K562 (cell line): ENCODE results near the gene LDLRAD3. TPM values are rescaled to one million over a fixed set of nuclear protein-coding genes. Genes with fewer than 3 reads are reported as not detected.

ENCODE experiments used
- DMBX1 ChIP-seq: fragments of 250-450 bp; sonication (Bioruptor Pico); IDR thresholded peaks from 2 replicates; pipeline ENCODE4 v1.8.0; 2022; ENCODE audit warnings: inconsistent platforms, mild to moderate bottlenecking, moderate library complexity, borderline replicate concordance
- HDAC1 ChIP-seq, 2 experiments: fragments of 450-650 bp; IDR thresholded peaks; 2 replicates each; pipeline ENCODE4 v1.6.1; 2016 to 2017; ENCODE audit warnings: inconsistent platforms in 1 of 2, mild to moderate bottlenecking in 1 of 2, moderate library complexity in 1 of 2
- HMGN3 ChIP-seq: IDR thresholded peaks from 2 replicates; pipeline ENCODE4 v1.6.1; 2011; ENCODE audit warnings: borderline replicate concordance, low read depth, mild to moderate bottlenecking, mixed read lengths, low read length; ENCODE audit not compliant: insufficient read length; ENCODE audit errors: extremely low read depth
- KHSRP ChIP-seq: fragments of 450-650 bp; IDR thresholded peaks from 2 replicates; pipeline ENCODE4 v1.6.1; 2017
- NFXL1 ChIP-seq: fragments of 450-650 bp; formaldehyde crosslinking; IDR thresholded peaks from 2 replicates; pipeline ENCODE4 v1.4.0; 2021; ENCODE audit warnings: mild to moderate bottlenecking
- NR2C1 ChIP-seq, 2 experiments: fragments of 450-650 bp; IDR thresholded peaks; 2 replicates each; pipeline ENCODE4 v1.6.1; 2017; ENCODE audit warnings: mild to moderate bottlenecking in 2 of 2, antibody characterized with exemption in 1 of 2, inconsistent platforms in 1 of 2, missing compliant biosample characterization in 1 of 2, missing genetic modification characterization in 1 of 2
- PCBP2 ChIP-seq: fragments of 200-400 bp; formaldehyde crosslinking; IDR thresholded peaks from 2 replicates; pipeline ENCODE4 v1.6.1; 2018; ENCODE audit warnings: low read length, low read depth, mild to moderate bottlenecking, moderate library complexity; ENCODE audit not compliant: poor library complexity, severe bottlenecking
- SREBF2 ChIP-seq: sonication (generic); formaldehyde crosslinking; IDR thresholded peaks from 2 replicates; pipeline ENCODE4 v1.4.0; 2020; ENCODE audit warnings: mild to moderate bottlenecking, missing genetic modification reagents
- ZFP1 ChIP-seq: fragments of 450-650 bp; formaldehyde crosslinking; IDR thresholded peaks from 2 replicates; pipeline ENCODE4 v1.4.0; 2020; ENCODE audit warnings: mild to moderate bottlenecking, mixed read lengths
- ZNF431 ChIP-seq: sonication (generic); formaldehyde crosslinking; IDR thresholded peaks from 2 replicates; pipeline ENCODE4 v1.8.0; 2022; ENCODE audit warnings: mild to moderate bottlenecking, missing genetic modification reagents
- ZNF584 ChIP-seq: fragments of 200-800 bp; sonication (Bioruptor generic); IDR thresholded peaks from 2 replicates; pipeline ENCODE4 v1.6.1; 2016; ENCODE audit warnings: low read depth, mild to moderate bottlenecking, missing genetic modification characterization, missing compliant biosample characterization
- ZNF695 ChIP-seq: fragments of 450-650 bp; formaldehyde crosslinking; IDR thresholded peaks from 2 replicates; pipeline ENCODE4 v1.4.0; 2020; ENCODE audit warnings: mild to moderate bottlenecking, moderate library complexity
- ZNF766 ChIP-seq: fragments of 200-800 bp; sonication (Bioruptor generic); conservative IDR thresholded peaks from 2 replicates; pipeline ENCODE4 v1.6.1; 2016; ENCODE audit warnings: missing genetic modification characterization, missing compliant biosample characterization
- polyA plus RNA-seq, 8 experiments: library from polyadenylated mRNA; depleted of rRNA in 4 of 8; stranded (reverse) in 5 of 8; unstranded in 3 of 8; fragments of >200 nt; fragmentation: Nextera tagmentation in 2 of 8; fragmentation: Illumina TruSeq in 1 of 8; extraction: Ambion mirVana in 2 of 8; extraction: Trizol in 1 of 8; gene quantifications; 2 replicates each; pipeline versions ENCODE4 v1.2.1 to v1.2.3, GENCODE V29; 2011 to 2014; ENCODE audit warnings: inconsistent platforms in 1 of 8, missing spikeins in 1 of 8
- total RNA-seq, 7 experiments: library from RNA; depleted of rRNA in 6 of 7; stranded (reverse); fragments of >200 nt in 6 of 7; fragmentation: Illumina TruSeq in 2 of 7; extraction: Trizol in 2 of 7; gene quantifications; 2 replicates each; pipeline versions ENCODE4 v1.2.1 to v1.2.3, GENCODE V29; 2011 to 2021; ENCODE audit warnings: low replicate concordance in 1 of 7
- TF ChIP-seq, protein P1 (sequence below): fragments of 250-450 bp; sonication (Bioruptor Pico); IDR thresholded peaks from 2 replicates; pipeline ENCODE4 v1.9.0; 2021; ENCODE audit warnings: mild to moderate bottlenecking
- TF ChIP-seq, protein P2 (sequence below): fragments of 250-450 bp; sonication (Bioruptor Pico); IDR thresholded peaks from 2 replicates; pipeline ENCODE4 v1.8.0; 2021; ENCODE audit warnings: moderate library complexity, mild to moderate bottlenecking, inconsistent platforms
- TF ChIP-seq, protein P3 (sequence below), 2 experiments: fragments of 450-650 bp; IDR thresholded peaks; 2 replicates each; pipeline ENCODE4 v1.6.1; 2018; ENCODE audit warnings: mild to moderate bottlenecking in 2 of 2, low read depth in 1 of 2; ENCODE audit not compliant: partially characterized antibody in 2 of 2
- TF ChIP-seq, protein P4 (sequence below), 3 experiments: IDR thresholded peaks in 2 of 3; conservative IDR thresholded peaks in 1 of 3; 2 replicates each; pipeline ENCODE4 v1.5.1; 2011 to 2012; ENCODE audit warnings: low read length in 3 of 3, mild to moderate bottlenecking in 3 of 3, control low read depth in 2 of 3, improper control_type of control experiment in 1 of 3, inconsistent platforms in 1 of 3, low read depth in 1 of 3, mixed read lengths in 1 of 3, moderate library complexity in 1 of 3; ENCODE audit not compliant: insufficient read depth in 2 of 3
- TF ChIP-seq, protein P5 (sequence below), 2 experiments: IDR thresholded peaks; 2 replicates each; pipeline ENCODE4 v1.6.1; 2011; ENCODE audit warnings: borderline replicate concordance in 1 of 2, control low read depth in 1 of 2, low read depth in 1 of 2, low read length in 1 of 2, mild to moderate bottlenecking in 1 of 2, mixed read lengths in 1 of 2, moderate library complexity in 1 of 2; ENCODE audit not compliant: insufficient read depth in 1 of 2, insufficient read length in 1 of 2, poor library complexity in 1 of 2, severe bottlenecking in 1 of 2; ENCODE audit errors: extremely low read depth in 1 of 2

Gene LDLRAD3
- total and polyA plus RNA-seq, 9 of the 15 experiments (the other 6 are each of a cell fraction or from before 2014, with no cell fraction given), result 0.73 to 7.2 (median 3.5) TPM

DNA sequence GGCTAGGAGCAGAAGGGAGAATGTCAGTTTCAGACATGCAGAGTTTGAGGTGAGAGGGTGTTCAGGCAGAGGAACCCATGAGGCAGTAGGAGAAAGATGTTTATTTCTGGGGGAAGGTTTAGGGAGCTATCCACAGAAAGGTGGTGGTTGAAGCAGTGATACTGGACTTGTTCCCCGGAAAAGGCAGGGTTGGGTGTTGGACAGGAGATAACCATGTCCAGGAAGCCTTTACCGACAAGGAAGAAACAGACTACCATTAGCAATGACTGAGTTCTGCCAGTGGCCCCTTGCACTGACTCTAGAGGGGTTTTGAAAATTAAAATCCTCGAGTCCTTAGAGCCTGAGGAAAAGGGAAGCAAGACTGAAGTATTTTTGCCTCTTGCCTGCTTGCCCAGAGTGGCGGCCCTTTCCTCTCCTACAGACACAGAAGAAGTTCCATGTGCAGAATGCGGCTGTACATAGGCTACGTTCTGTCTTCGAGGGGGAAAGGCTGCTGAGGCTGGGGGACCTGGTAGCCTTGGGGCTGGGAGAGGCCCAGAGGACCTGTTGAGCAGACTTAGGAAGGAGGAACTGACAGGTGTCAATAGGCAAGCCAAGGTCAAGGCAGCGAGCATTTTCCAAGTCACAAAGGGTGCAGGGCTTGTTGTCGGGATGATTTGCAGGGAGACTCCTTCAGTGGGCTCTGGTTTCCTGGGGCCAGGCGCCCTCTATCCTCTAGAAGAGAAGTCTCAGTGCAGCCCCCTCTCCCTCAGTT lies 146.7 kb downstream of the LDLRAD3 start (continued):
- TF ChIP-seq NR2C1 (IDR thresholded peaks at IDR 0.05), result no peak
- TF ChIP-seq NR2C1 (tag; IDR thresholded peaks at IDR 0.05), result 0 out of 2 replicates have a peak, but pooled peaks have one; percentile 29
- TF ChIP-seq ZNF584 (CRISPR knock-in tag), result peak; percentile 74; the same call in 1 of the 2 replicates
- TF ChIP-seq HDAC1 (IDR thresholded peaks at IDR 0.05), result no peak
- no peak for TF ChIP-seq SREBF2 (CRISPR knock-in tag)
- no peak for TF ChIP-seq KHSRP
- no peak for TF ChIP-seq PCBP2
- TF ChIP-seq, protein P1, sequence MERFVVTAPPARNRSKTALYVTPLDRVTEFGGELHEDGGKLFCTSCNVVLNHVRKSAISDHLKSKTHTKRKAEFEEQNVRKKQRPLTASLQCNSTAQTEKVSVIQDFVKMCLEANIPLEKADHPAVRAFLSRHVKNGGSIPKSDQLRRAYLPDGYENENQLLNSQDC (CRISPR knock-in tag), result no peak
- TF ChIP-seq NFXL1 (CRISPR knock-in tag), result peak; percentile 65; the same call in 1 of the 2 replicates
- TF ChIP-seq, protein P2, sequence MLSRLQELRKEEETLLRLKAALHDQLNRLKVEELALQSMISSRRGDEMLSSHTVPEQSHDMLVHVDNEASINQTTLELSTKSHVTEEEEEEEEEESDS, result no peak
- TF ChIP-seq, protein P3, sequence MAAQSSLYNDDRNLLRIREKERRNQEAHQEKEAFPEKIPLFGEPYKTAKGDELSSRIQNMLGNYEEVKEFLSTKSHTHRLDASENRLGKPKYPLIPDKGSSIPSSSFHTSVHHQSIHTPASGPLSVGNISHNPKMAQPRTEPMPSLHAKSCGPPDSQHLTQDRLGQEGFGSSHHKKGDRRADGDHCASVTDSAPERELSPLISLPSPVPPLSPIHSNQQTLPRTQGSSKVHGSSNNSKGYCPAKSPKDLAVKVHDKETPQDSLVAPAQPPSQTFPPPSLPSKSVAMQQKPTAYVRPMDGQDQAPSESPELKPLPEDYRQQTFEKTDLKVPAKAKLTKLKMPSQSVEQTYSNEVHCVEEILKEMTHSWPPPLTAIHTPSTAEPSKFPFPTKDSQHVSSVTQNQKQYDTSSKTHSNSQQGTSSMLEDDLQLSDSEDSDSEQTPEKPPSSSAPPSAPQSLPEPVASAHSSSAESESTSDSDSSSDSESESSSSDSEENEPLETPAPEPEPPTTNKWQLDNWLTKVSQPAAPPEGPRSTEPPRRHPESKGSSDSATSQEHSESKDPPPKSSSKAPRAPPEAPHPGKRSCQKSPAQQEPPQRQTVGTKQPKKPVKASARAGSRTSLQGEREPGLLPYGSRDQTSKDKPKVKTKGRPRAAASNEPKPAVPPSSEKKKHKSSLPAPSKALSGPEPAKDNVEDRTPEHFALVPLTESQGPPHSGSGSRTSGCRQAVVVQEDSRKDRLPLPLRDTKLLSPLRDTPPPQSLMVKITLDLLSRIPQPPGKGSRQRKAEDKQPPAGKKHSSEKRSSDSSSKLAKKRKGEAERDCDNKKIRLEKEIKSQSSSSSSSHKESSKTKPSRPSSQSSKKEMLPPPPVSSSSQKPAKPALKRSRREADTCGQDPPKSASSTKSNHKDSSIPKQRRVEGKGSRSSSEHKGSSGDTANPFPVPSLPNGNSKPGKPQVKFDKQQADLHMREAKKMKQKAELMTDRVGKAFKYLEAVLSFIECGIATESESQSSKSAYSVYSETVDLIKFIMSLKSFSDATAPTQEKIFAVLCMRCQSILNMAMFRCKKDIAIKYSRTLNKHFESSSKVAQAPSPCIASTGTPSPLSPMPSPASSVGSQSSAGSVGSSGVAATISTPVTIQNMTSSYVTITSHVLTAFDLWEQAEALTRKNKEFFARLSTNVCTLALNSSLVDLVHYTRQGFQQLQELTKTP (IDR thresholded peaks at IDR 0.05; ENCODE audit: low read depth in 1 of 2, partially characterized antibody in 2 of 2), result no peak
- TF ChIP-seq, protein P4, sequence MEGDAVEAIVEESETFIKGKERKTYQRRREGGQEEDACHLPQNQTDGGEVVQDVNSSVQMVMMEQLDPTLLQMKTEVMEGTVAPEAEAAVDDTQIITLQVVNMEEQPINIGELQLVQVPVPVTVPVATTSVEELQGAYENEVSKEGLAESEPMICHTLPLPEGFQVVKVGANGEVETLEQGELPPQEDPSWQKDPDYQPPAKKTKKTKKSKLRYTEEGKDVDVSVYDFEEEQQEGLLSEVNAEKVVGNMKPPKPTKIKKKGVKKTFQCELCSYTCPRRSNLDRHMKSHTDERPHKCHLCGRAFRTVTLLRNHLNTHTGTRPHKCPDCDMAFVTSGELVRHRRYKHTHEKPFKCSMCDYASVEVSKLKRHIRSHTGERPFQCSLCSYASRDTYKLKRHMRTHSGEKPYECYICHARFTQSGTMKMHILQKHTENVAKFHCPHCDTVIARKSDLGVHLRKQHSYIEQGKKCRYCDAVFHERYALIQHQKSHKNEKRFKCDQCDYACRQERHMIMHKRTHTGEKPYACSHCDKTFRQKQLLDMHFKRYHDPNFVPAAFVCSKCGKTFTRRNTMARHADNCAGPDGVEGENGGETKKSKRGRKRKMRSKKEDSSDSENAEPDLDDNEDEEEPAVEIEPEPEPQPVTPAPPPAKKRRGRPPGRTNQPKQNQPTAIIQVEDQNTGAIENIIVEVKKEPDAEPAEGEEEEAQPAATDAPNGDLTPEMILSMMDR (IDR thresholded peaks at IDR 0.05 in 2 of 3, conservative IDR thresholded peaks at IDR 0.05 in 1 of 3; ENCODE audit: insufficient read depth in 2 of 3, low read depth in 1 of 3, low read length in 3 of 3), result peak in 1 of 3 experiments; percentile 21; a peak in 1 of 6 replicates
- no peak for TF ChIP-seq HMGN3
- TF ChIP-seq, protein P5, sequence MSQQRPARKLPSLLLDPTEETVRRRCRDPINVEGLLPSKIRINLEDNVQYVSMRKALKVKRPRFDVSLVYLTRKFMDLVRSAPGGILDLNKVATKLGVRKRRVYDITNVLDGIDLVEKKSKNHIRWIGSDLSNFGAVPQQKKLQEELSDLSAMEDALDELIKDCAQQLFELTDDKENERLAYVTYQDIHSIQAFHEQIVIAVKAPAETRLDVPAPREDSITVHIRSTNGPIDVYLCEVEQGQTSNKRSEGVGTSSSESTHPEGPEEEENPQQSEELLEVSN (IDR thresholded peaks at IDR 0.05; ENCODE audit: borderline replicate concordance in 1 of 2, extremely low read depth in 1 of 2, insufficient read depth in 1 of 2, insufficient read length in 1 of 2, low read depth in 1 of 2, low read length in 1 of 2, poor library complexity in 1 of 2, severe bottlenecking in 1 of 2), result peak in 1 of 2 experiments; percentile 7
- 0 out of 2 replicates have a peak, but pooled peaks have one; percentile 20 for TF ChIP-seq ZFP1 (CRISPR knock-in tag)
- peak; percentile 28; the same call in 1 of the 2 replicates for TF ChIP-seq ZNF431 (CRISPR knock-in tag)
- TF ChIP-seq ZNF695, result 0 out of 2 replicates have a peak, but pooled peaks have one; percentile 41
- TF ChIP-seq ZNF766 (CRISPR knock-in tag), result peak; percentile 75; the same call in 1 of the 2 replicates
- 0 out of 2 replicates have a peak, but pooled peaks have one; percentile 57 for TF ChIP-seq DMBX1 (CRISPR knock-in tag)
